Cardiac muscle cell (in vitro differentiated cells and primary cell): ENCODE measurements around the gene PTPRN. TPM values are rescaled to one million over a fixed set of nuclear protein-coding genes. Genes with fewer than 3 reads are reported as not detected.

Experiments
- DNase-seq, 2 donors: peaks; one replicate each; pipeline versions ENCODE4 v3.0.0 to v3.0.0-alpha.2; 2010 to 2017; ENCODE audit warnings: low read depth in 1 of 2, low spot score in 1 of 2
- H3K27ac ChIP-seq: fragments of 200-600 bp; sonication (generic); 2 replicates; pipeline ENCODE4 v1.5.1; 2016
- H3K27me3 ChIP-seq: fragments of 200-600 bp; sonication (generic); 2 replicates; pipeline ENCODE4 v1.6.0; 2016; ENCODE audit warnings: control low read depth
- H3K36me3 ChIP-seq: fragments of 200-600 bp; sonication (generic); 2 replicates; pipeline ENCODE4 v1.5.1; 2016; ENCODE audit warnings: control low read depth
- H3K4me1 ChIP-seq: fragments of 200-600 bp; sonication (generic); 2 replicates; pipeline ENCODE4 v1.8.1; 2017; ENCODE audit warnings: low read depth, mild to moderate bottlenecking, mixed run types
- H3K4me3 ChIP-seq: fragments of 200-600 bp; sonication (generic); 2 replicates; pipeline ENCODE4 v1.5.1; 2016; ENCODE audit warnings: mild to moderate bottlenecking
- H3K9me3 ChIP-seq: fragments of 200-600 bp; sonication (generic); 2 replicates; pipeline ENCODE4 v1.5.1; 2017; ENCODE audit warnings: low read depth, mild to moderate bottlenecking, control low read depth
- polyA plus RNA-seq: library from polyadenylated mRNA; unstranded; fragments of >200 nt; fragmentation: Nextera tagmentation; extraction: Ambion mirVana; gene quantifications from 2 replicates; pipeline ENCODE4 v1.2.1, GENCODE V29; 2016
- total RNA-seq: library from RNA; depleted of rRNA; stranded (reverse); fragments of >200 nt; gene quantifications from 2 replicates; pipeline ENCODE4 v1.2.3, GENCODE V29; 2016
- TF ChIP-seq, protein P1 (sequence below): IDR thresholded peaks from 2 replicates; pipeline ENCODE4 v1.5.1; 2012; ENCODE audit warnings: low read depth, mild to moderate bottlenecking, low read length

The PTPRN gene
- total and polyA plus RNA-seq, 2 experiments from 2014 or later: 0.36 to 1.4 TPM

DNA sequence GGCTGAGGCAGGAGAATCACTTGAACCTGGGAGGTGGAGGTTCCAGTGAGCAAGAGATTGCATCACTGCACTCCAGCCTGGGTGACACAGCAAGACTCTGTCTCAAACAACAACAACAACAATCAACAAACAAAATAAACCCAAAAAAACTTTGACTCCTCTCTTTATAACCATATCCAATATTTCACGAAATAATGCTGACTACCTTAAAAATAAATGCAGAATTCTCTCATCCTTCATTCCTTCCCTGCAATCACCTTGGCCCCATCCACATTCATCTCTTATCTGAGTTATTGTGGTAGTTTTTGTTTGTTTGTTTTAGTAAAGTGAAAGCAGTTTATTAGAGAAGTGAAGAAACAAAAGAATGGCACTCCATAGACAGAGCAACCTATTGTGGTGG, 3.2 kb downstream of the PTPRN start:
- no peaks in the 10 kb centered on the region for H3K4me1 ChIP-seq
- no peak for DNase-seq
- TF ChIP-seq, protein P1, sequence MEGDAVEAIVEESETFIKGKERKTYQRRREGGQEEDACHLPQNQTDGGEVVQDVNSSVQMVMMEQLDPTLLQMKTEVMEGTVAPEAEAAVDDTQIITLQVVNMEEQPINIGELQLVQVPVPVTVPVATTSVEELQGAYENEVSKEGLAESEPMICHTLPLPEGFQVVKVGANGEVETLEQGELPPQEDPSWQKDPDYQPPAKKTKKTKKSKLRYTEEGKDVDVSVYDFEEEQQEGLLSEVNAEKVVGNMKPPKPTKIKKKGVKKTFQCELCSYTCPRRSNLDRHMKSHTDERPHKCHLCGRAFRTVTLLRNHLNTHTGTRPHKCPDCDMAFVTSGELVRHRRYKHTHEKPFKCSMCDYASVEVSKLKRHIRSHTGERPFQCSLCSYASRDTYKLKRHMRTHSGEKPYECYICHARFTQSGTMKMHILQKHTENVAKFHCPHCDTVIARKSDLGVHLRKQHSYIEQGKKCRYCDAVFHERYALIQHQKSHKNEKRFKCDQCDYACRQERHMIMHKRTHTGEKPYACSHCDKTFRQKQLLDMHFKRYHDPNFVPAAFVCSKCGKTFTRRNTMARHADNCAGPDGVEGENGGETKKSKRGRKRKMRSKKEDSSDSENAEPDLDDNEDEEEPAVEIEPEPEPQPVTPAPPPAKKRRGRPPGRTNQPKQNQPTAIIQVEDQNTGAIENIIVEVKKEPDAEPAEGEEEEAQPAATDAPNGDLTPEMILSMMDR: no peak
- H3K9me3 ChIP-seq: no peaks in the 10 kb centered on the region
- no peak overlapping the region for H3K27ac ChIP-seq
- no peaks in the 10 kb centered on the region for H3K36me3 ChIP-seq
- peaks cover 97% of the 10 kb centered on the region for H3K27me3 ChIP-seq
- no peak overlapping the region for H3K4me3 ChIP-seq

DNA sequence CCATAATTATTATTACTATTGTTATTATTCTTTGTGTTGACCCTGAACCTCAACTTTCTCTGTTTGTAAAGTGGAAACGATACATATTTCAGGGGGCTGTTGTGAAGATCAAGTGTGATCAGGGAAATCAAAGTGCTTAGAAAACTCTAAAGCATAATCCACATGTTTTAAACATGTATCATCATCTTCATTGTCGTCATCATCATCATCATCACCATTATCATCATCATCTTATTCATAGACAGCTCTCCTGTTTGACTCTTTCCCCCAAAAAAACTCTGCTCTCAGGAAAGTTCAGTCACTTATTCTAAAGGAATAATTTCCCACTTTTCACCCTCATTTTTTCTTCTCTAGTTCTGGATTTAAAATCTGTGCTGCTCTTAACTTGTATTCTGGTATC, 5.0 kb downstream of the PTPRN start:
- H3K4me3 ChIP-seq: no peak overlapping the region
- no peak overlapping the region for H3K27ac ChIP-seq
- no peaks in the 10 kb centered on the region for H3K9me3 ChIP-seq
- H3K27me3 ChIP-seq: peaks cover 94% of the 10 kb centered on the region
- TF ChIP-seq, protein P1: no peak
- no peaks in the 10 kb centered on the region for H3K4me1 ChIP-seq
- no peak for DNase-seq
- no peaks in the 10 kb centered on the region for H3K36me3 ChIP-seq

DNA sequence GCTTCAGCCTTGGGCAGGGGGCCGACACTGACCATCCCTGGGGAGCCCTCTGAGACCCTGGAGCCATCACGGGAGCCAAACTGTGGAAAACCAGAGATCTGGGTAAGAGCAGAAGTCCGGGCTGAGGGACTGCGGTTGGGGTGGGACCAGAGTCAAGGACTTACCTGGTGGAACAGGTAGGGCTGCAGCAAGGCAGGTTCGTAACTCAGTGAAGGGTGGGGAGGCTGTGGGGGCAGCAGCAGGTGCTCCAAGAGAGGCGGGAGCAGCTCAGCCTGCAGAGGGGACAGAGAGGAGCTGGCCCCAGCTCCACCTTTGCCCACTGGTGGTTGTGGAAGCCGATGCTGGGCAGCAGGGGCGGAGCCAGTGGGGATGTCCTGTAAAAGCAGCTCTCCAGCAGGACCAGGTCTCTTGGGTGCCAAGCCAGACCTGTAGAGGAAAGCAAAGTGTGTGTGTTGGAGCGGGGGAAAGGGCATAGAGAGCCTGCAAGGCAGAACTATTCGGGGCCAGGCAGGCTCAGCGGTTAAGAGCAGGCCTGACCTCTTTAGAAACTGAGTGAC, 6.7 kb downstream of the PTPRN start:
- DNase-seq: no peak
- Histone ChIP-seq H3K36me3 (no peaks in the 10 kb centered on the region), H3K27ac (no peak overlapping the region), H3K27me3 (peaks cover 77% of the 10 kb centered on the region), H3K4me3 (no peak overlapping the region), H3K4me1 (no peaks in the 10 kb centered on the region), H3K9me3 (no peaks in the 10 kb centered on the region)
- TF ChIP-seq, protein P1: no peak

DNA sequence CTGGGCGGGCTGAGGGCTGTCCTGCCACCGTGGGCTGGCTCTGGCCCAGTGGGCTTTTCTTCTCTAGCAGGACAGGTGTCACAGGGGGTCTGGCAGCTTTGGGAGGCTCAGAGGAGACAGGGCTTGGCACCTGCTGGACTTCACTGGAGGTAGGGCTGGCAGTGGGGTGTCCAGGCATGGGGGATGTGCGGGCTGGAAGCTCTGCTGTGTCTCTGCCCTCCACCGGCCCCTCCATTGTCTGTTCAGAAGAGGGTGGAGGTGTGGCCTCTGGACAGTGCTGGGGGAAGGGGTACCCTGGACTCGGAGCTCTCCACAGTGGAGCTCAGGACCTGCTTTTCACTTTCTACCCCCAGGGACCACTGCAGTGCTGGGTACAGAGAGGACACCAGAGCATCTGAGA, 9.2 kb downstream of the PTPRN start:
- no peak overlapping the region for H3K27ac ChIP-seq
- no peak for DNase-seq
- H3K4me1 ChIP-seq: no peaks in the 10 kb centered on the region
- H3K27me3 ChIP-seq: peaks cover 54% of the 10 kb centered on the region
- H3K4me3 ChIP-seq: no peak overlapping the region
- no peaks in the 10 kb centered on the region for H3K36me3 ChIP-seq
- no peaks in the 10 kb centered on the region for H3K9me3 ChIP-seq
- TF ChIP-seq, protein P1: no peak

DNA sequence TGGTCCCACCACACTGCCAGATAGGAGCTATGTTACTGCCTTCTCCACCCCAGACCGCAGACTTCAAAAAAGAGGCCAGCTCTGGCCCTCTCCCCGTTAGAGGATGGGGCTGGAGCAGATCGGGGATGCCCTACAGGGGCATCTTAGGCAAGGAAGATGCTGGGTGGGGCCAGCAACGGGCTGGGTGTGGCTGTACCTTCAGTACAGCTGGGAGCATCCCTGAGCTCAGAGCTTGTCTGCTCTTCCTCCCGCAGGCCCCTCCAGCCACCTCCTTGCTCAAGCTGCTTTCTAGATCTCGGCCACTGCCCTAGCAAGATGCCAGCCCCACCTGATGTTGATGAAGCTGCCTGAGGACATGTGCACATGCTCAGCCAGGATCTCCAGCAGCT, 9.8 kb downstream of the PTPRN start:
- DNase-seq: no peak
- H3K4me3 ChIP-seq: no peak overlapping the region
- TF ChIP-seq, protein P1: no peak
- H3K9me3 ChIP-seq: no peaks in the 10 kb centered on the region
- no peaks in the 10 kb centered on the region for H3K4me1 ChIP-seq
- peaks cover 47% of the 10 kb centered on the region for H3K27me3 ChIP-seq
- no peaks in the 10 kb centered on the region for H3K36me3 ChIP-seq
- no peak overlapping the region for H3K27ac ChIP-seq
